ENCODE results near the gene TMIE. TPM values are rescaled to one million over a fixed set of nuclear protein-coding genes. Genes with fewer than 3 reads are reported as not detected.
"Not testable (repeated sequence)": the region's sequence is repeated elsewhere in the genome, so short reads cannot be mapped to it uniquely, and the experiment has no call there.

The TMIE gene
- total RNA-seq, 1 experiment from 2014 or later: not detected

- DNase-seq (ENCODE audit: low read depth): no peak
Measured at GRCh38 chr3:46682974-46683373, 18.2 kb upstream of the TMIE start.

GRCh38 chr3:46684891-46685290 is 16.3 kb upstream of the TMIE start:
- no peak for DNase-seq (ENCODE audit: low read depth)

GRCh38 chr3:46685446-46685845 is 15.7 kb upstream of the TMIE start:
- DNase-seq (ENCODE audit: low read depth): no peak

- peak; percentile 17 for DNase-seq (ENCODE audit: low read depth)
Measured at GRCh38 chr3:46690798-46691197, 10.4 kb upstream of the TMIE start.

GRCh38 chr3:46692566-46692990 is 8.6 kb upstream of the TMIE start:
- DNase-seq (ENCODE audit: low read depth): peak; percentile 59

GRCh38 chr3:46693038-46693891 is 7.9 kb upstream of the TMIE start, which contains the start of gene ALS2CL:
TSS of gene ALS2CL (minus strand) at chr3:46693679. CDS start at chr3:46689440, 4,239 bp downstream.
- DNase-seq (ENCODE audit: low read depth): peak; percentile 36

GRCh38 chr3:46693892-46694226 is 7.3 kb upstream of the TMIE start:
- no peak for DNase-seq (ENCODE audit: low read depth)

- no peak for DNase-seq (ENCODE audit: low read depth)
Measured at GRCh38 chr3:46694520-46694919, 6.7 kb upstream of the TMIE start.

GRCh38 chr3:46695177-46695961 is 5.8 kb upstream of the TMIE start:
- DNase-seq (ENCODE audit: low read depth): peak; percentile 73

GRCh38 chr3:46695962-46696894 is 5.0 kb upstream of the TMIE start:
- DNase-seq (ENCODE audit: low read depth): no peak

- DNase-seq (ENCODE audit: low read depth): no peak
Measured at GRCh38 chr3:46699676-46700523, 1.3 kb upstream of the TMIE start.

- no peak for DNase-seq (ENCODE audit: low read depth)
Measured at GRCh38 chr3:46700772-46701171, 420 bp upstream of the TMIE start.

- DNase-seq (ENCODE audit: low read depth): no peak
Measured at GRCh38 chr3:46702246-46703012, 1.2 kb downstream of the TMIE start.

GRCh38 chr3:46703013-46703520 is 1.9 kb downstream of the TMIE start:
- DNase-seq (ENCODE audit: low read depth): no peak

- not testable (repeated sequence) for DNase-seq (ENCODE audit: low read depth)
Measured at GRCh38 chr3:46704346-46704745, 3.2 kb downstream of the TMIE start.

GRCh38 chr3:46705022-46705530 is 3.9 kb downstream of the TMIE start:
- DNase-seq (ENCODE audit: low read depth): peak; percentile 69

GRCh38 chr3:46705751-46706552 is 4.8 kb downstream of the TMIE start:
- DNase-seq (ENCODE audit: low read depth): peak; percentile 87
